ENCODE data around the gene NTRK2. TPM values are rescaled to one million over a fixed set of nuclear protein-coding genes. Genes with fewer than 3 reads are reported as not detected.

Gene NTRK2
- total RNA-seq, 4 donors from 2014 or later, result 2.6 to 8.5 (median 6.0) TPM

GRCh38 chr9:84988621-84989020 is 319.1 kb downstream of the NTRK2 start:
- no peak for ATAC-seq
- 20% methylated on average over 1 of the region's 2 CpGs; no CpG with 5 or more reads in 1 of the 2 donors for WGBS, 2 donors (ENCODE audit: low coverage in 1 of 2)
- TF ChIP-seq POLR2AphosphoS5 (IDR thresholded peaks at IDR 0.05) (no peak), EP300 (IDR thresholded peaks at IDR 0.05) (no peak), CTCF (IDR thresholded peaks at IDR 0.05) (no peak), POLR2A (IDR thresholded peaks at IDR 0.05) (no peak)

GRCh38 chr9:84990416-84990815 is 320.9 kb downstream of the NTRK2 start:
- peaks cover 16% of the 10 kb centered on the region for H3K27me3 ChIP-seq
- WGBS, 2 donors (ENCODE audit: low coverage in 1 of 2), result 59 to 75% methylated on average over 4 to 6 of the region's 6 CpGs
- no peaks in the 10 kb centered on the region for H3K4me1 ChIP-seq
- no peak overlapping the region for H3K27ac ChIP-seq
- ATAC-seq, result no peak
- H3K9me3 ChIP-seq, result no peaks in the 10 kb centered on the region
- no peaks in the 10 kb centered on the region for H3K36me3 ChIP-seq
- H3K4me3 ChIP-seq, result no peak overlapping the region
- TF ChIP-seq CTCF (IDR thresholded peaks at IDR 0.05), result no peak
- no peak for TF ChIP-seq EP300 (IDR thresholded peaks at IDR 0.05)
- no peak for TF ChIP-seq POLR2AphosphoS5 (IDR thresholded peaks at IDR 0.05)
- no peak for TF ChIP-seq POLR2A (IDR thresholded peaks at IDR 0.05)

More at GRCh38 chr9:84988621-84989020, 319.1 kb downstream of the NTRK2 start:
- H3K4me3 ChIP-seq, result no peak overlapping the region
- H3K4me1 ChIP-seq, result no peaks in the 10 kb centered on the region
- H3K36me3 ChIP-seq, result no peaks in the 10 kb centered on the region
- H3K27me3 ChIP-seq, result peaks cover 16% of the 10 kb centered on the region
- H3K27ac ChIP-seq, result no peak overlapping the region
- no peaks in the 10 kb centered on the region for H3K9me3 ChIP-seq

DNA sequence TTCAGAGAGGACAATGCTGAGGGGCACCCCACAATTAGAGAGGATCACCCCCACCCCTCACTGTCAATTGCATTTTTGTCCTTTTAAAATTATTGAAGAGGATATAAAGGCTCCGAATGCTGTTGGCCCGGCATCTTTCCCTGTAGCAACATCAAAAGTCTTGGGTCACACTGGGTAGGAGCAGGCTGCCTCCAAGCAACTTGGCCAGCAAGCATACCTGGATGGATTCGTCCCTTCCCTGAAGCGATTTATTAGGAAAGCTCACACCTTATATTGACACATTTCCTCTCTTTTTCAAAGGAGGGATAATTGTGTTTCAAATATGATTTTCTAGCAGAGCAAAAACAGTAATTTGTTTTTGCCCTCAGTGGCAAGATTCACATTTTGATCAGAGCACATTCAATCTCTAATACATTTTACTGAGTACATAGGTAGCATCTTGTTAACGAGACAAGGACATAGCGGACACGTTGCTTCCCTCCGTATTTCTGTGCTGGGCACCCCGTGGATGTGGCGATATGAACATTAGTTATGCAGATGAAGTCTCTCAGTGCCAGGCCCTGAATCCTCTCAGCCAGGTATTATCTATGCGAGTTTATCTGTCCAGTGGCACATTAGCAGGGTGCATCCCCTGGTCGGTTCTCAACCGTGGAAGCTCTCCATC is 321.5 kb downstream of the NTRK2 start:
- WGBS, 2 donors (ENCODE audit: low coverage in 1 of 2), result 87% methylated on average over 13 of the region's 13 CpGs
- H3K36me3 ChIP-seq, result no peaks in the 10 kb centered on the region
- H3K27ac ChIP-seq, result no peak overlapping the region
- H3K27me3 ChIP-seq, result peaks cover 16% of the 10 kb centered on the region
- no peak for ATAC-seq
- no peak overlapping the region for H3K4me3 ChIP-seq
- no peaks in the 10 kb centered on the region for H3K4me1 ChIP-seq
- no peaks in the 10 kb centered on the region for H3K9me3 ChIP-seq
- TF ChIP-seq POLR2A (IDR thresholded peaks at IDR 0.05), result no peak
- no peak for TF ChIP-seq CTCF (IDR thresholded peaks at IDR 0.05)
- no peak for TF ChIP-seq POLR2AphosphoS5 (IDR thresholded peaks at IDR 0.05)
- no peak for TF ChIP-seq EP300 (IDR thresholded peaks at IDR 0.05)

DNA sequence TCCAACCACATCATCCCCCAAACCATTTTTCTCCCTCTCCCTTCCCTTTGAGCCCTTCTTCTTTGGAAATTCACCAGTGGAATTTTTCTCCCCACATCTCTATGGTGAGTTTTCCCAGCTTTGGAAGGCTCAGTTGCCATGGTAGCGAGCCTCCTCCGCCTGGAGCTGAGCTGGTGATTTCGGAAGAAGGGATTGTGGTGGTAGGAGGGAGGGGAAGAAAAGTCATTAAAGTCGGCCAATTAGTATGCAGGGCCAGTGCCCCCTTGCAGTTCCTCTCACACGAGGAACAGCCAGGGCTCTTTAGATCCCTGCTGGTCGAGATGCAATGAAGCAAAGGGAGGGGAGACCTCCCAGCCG is 322.0 kb downstream of the NTRK2 start:
- no peak for TF ChIP-seq POLR2AphosphoS5 (IDR thresholded peaks at IDR 0.05)
- TF ChIP-seq POLR2A (IDR thresholded peaks at IDR 0.05), result no peak
- TF ChIP-seq EP300 (IDR thresholded peaks at IDR 0.05), result no peak
- TF ChIP-seq CTCF (IDR thresholded peaks at IDR 0.05), result no peak
- Histone ChIP-seq H3K27me3 (peaks cover 16% of the 10 kb centered on the region), H3K4me1 (no peaks in the 10 kb centered on the region), H3K9me3 (no peaks in the 10 kb centered on the region), H3K4me3 (no peak overlapping the region), H3K27ac (no peak overlapping the region), H3K36me3 (no peaks in the 10 kb centered on the region)
- WGBS, 2 donors (ENCODE audit: low coverage in 1 of 2), result 75% methylated on average over 2 of the region's 7 CpGs; no CpG with 5 or more reads in 1 of the 2 donors
- ATAC-seq, result no peak

DNA sequence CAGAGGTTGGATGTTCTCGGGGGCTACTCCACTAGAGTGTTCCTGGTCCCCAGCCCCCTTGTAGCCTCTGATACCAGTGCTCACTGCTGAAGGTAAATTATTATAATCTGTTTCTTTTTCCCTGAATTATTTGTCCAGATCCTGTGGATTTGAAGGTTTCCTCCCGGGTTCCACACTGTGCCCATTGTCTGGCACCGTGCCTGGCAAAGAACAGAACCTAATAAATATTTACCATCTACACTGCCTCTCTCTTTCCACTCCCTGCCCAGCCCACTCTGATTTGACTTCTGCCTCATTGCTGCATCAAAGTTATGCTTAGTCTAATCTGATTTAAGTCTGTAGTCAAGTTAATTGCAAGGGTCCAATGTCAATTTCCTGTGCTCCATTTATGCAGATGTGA is 322.9 kb downstream of the NTRK2 start:
- TF ChIP-seq POLR2A (IDR thresholded peaks at IDR 0.05) (no peak), POLR2AphosphoS5 (IDR thresholded peaks at IDR 0.05) (no peak), CTCF (IDR thresholded peaks at IDR 0.05) (no peak), EP300 (IDR thresholded peaks at IDR 0.05) (no peak)
- no peak for ATAC-seq
- Histone ChIP-seq H3K36me3 (no peaks in the 10 kb centered on the region), H3K27me3 (peaks cover 16% of the 10 kb centered on the region), H3K9me3 (no peaks in the 10 kb centered on the region), H3K4me1 (no peaks in the 10 kb centered on the region), H3K27ac (no peak overlapping the region), H3K4me3 (no peak overlapping the region)
- WGBS, 2 donors (ENCODE audit: low coverage in 1 of 2), result 72 to 90% methylated on average over 3 of the region's 3 CpGs

Data from gastroesophageal sphincter (tissue), 4 donors.